ENCODE data around the gene COASY. TPM values are rescaled to one million over a fixed set of nuclear protein-coding genes. Genes with fewer than 3 reads are reported as not detected.
A peak's percentile ranks its signal among the peaks of the same experiment; 100 is the strongest.

Gene COASY
- polyA plus RNA-seq, 3 donors: 52.6 to 63.8 (median 57.9) TPM

- intact Hi-C loops (cut with micrococcal nuclease): loop anchor here (5.0 kb wide), 2 partner anchors 42 to 432 kb away; partner anchors contain the start of genes RETREG3 (in 1 of the 2), RPL27 (in 1 of the 2) and TUBG1 (in 1 of the 2)
- Histone ChIP-seq H2AFZ (ENCODE audit: insufficient read depth, low read depth, low read length, poor library complexity, severe bottlenecking) (no peak overlapping the region), H3K27ac (ENCODE audit: low read depth in 1 of 2, low read length in 2 of 2) (peak overlapping the region in 1 of 2 donors; percentile 92), H3K4me3 (replicated peaks in 1 of 3; ENCODE audit: low read depth in 2 of 3, low read length in 3 of 3) (no peak overlapping the region), H3K4me1 (ENCODE audit: control insufficient read depth in 1 of 2, insufficient read depth in 2 of 2, low read length in 2 of 2) (peaks cover 44 to 59% of the 10 kb centered on the region in 2 donors), H3K79me2 (ENCODE audit: insufficient read depth, low read length) (peaks cover 62% of the 10 kb centered on the region), H4K20me1 (ENCODE audit: insufficient read depth, low read length) (peaks cover 46% of the 10 kb centered on the region), H3K4me2 (replicated peaks; ENCODE audit: extremely low read depth, low read length, poor library complexity, severe bottlenecking) (no peak overlapping the region), H3K9ac (ENCODE audit: insufficient read depth, low read length, poor library complexity, severe bottlenecking) (no peak overlapping the region), H3K36me3 (replicated peaks in 1 of 2; ENCODE audit: control insufficient read depth in 1 of 2, insufficient read depth in 2 of 2, low read length in 2 of 2) (peaks cover 36 to 44% of the 10 kb centered on the region in 2 donors), H3K27me3 (ENCODE audit: control insufficient read depth in 2 of 2, insufficient read depth in 2 of 2, low read length in 2 of 2) (no peaks in the 10 kb centered on the region), H3K9me3 (replicated peaks in 1 of 2; ENCODE audit: control insufficient read depth in 1 of 2, insufficient read depth in 1 of 2, low read length in 2 of 2) (no peaks in the 10 kb centered on the region)
- no peak for TF ChIP-seq CTCF (IDR thresholded peaks at IDR 0.05)
- Mint-ChIP-seq H3K27ac (peak overlapping the region in 3 of 7 donors; percentile 46 to 83 (median 59)), H3K9me3 (peaks cover 0 to 3% (median 0%) of the 10 kb centered on the region in 7 donors), H3K4me1 (peaks cover 39% of the 10 kb centered on the region), H3K36me3 (peaks cover 37 to 47% of the 10 kb centered on the region in 2 donors), H3K27me3 (ENCODE audit: low read depth in 3 of 3) (peaks cover 0 to 5% (median 1%) of the 10 kb centered on the region in 3 donors), H3K4me3 (no peak overlapping the region)
- WGBS (ENCODE audit: insufficient coverage): 97% methylated on average over 14 of the region's 15 CpGs
- no peak for DNase-seq
These were observed 3.0 kb downstream of the COASY start for GRCh38 chr17:42564815-42565522.

DNA sequence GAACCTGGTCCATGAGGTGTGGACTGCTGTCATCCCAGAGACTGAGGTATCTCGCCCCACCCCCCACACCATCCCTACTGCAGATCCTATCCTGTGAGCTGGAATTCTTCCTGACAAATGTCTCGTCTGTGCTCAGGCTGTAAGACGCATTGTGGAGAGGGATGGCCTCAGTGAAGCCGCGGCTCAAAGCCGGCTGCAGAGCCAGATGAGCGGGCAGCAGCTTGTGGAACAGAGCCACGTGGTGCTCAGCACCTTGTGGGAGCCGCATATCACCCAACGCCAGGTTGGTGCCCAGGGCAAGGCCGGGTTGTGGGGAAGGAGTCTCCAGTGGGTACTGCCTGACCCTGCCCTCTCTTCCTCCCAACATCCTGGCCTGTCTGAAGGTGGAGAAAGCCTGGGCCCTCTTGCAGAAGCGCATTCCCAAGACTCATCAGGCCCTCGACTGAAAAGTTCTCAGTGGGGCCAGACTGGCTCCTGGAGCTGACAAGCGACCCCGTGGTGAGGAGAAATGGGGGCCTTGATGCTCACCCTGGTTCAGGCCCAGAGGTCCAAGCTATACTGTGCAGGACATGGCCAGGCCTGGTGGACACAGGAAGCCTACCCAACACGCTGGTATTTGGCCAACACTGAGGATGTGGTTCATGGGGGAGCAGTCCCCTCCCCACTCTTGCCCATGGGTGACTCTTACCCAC lies 3.7 kb downstream of the COASY start:
- Histone ChIP-seq H3K4me3 (replicated peaks in 1 of 3; ENCODE audit: low read depth in 2 of 3, low read length in 3 of 3) (no peak overlapping the region), H2AFZ (ENCODE audit: insufficient read depth, low read depth, low read length, poor library complexity, severe bottlenecking) (no peak overlapping the region), H4K20me1 (ENCODE audit: insufficient read depth, low read length) (peaks cover 53% of the 10 kb centered on the region), H3K79me2 (ENCODE audit: insufficient read depth, low read length) (peaks cover 65% of the 10 kb centered on the region), H3K4me1 (ENCODE audit: control insufficient read depth in 1 of 2, insufficient read depth in 2 of 2, low read length in 2 of 2) (peaks cover 44 to 59% of the 10 kb centered on the region in 2 donors), H3K4me2 (replicated peaks; ENCODE audit: extremely low read depth, low read length, poor library complexity, severe bottlenecking) (no peak overlapping the region), H3K36me3 (replicated peaks in 1 of 2; ENCODE audit: control insufficient read depth in 1 of 2, insufficient read depth in 2 of 2, low read length in 2 of 2) (peaks cover 43 to 51% of the 10 kb centered on the region in 2 donors), H3K27ac (ENCODE audit: low read depth in 1 of 2, low read length in 2 of 2) (peak overlapping the region in 1 of 2 donors; percentile 94), H3K9ac (ENCODE audit: insufficient read depth, low read length, poor library complexity, severe bottlenecking) (no peak overlapping the region), H3K27me3 (ENCODE audit: control insufficient read depth in 2 of 2, insufficient read depth in 2 of 2, low read length in 2 of 2) (no peaks in the 10 kb centered on the region), H3K9me3 (replicated peaks in 1 of 2; ENCODE audit: control insufficient read depth in 1 of 2, insufficient read depth in 1 of 2, low read length in 2 of 2) (no peaks in the 10 kb centered on the region)
- peaks cover 44 to 54% of the 10 kb centered on the region in 2 donors for H3K36me3 Mint-ChIP-seq
- H3K4me1 Mint-ChIP-seq: peaks cover 39% of the 10 kb centered on the region
- H3K9me3 Mint-ChIP-seq: peaks cover 0 to 3% (median 0%) of the 10 kb centered on the region in 7 donors
- H3K27ac Mint-ChIP-seq: peak overlapping the region in 4 of 7 donors; percentile 30 to 96 (median 90)
- WGBS (ENCODE audit: insufficient coverage): 99% methylated on average over 11 of the region's 16 CpGs
- intact Hi-C loops (cut with micrococcal nuclease): loop anchor here (5.0 kb wide), 2 partner anchors 42 to 432 kb away; partner anchors contain the start of genes RETREG3 (in 1 of the 2), RPL27 (in 1 of the 2) and TUBG1 (in 1 of the 2)
- H3K4me3 Mint-ChIP-seq: no peak overlapping the region
- peaks cover 0 to 2% (median 1%) of the 10 kb centered on the region in 3 donors for H3K27me3 Mint-ChIP-seq (ENCODE audit: low read depth in 3 of 3)
- TF ChIP-seq CTCF (IDR thresholded peaks at IDR 0.05): no peak
- DNase-seq: no peak
